ENCODE data around the gene DGKE.

Gene DGKE

DNA sequence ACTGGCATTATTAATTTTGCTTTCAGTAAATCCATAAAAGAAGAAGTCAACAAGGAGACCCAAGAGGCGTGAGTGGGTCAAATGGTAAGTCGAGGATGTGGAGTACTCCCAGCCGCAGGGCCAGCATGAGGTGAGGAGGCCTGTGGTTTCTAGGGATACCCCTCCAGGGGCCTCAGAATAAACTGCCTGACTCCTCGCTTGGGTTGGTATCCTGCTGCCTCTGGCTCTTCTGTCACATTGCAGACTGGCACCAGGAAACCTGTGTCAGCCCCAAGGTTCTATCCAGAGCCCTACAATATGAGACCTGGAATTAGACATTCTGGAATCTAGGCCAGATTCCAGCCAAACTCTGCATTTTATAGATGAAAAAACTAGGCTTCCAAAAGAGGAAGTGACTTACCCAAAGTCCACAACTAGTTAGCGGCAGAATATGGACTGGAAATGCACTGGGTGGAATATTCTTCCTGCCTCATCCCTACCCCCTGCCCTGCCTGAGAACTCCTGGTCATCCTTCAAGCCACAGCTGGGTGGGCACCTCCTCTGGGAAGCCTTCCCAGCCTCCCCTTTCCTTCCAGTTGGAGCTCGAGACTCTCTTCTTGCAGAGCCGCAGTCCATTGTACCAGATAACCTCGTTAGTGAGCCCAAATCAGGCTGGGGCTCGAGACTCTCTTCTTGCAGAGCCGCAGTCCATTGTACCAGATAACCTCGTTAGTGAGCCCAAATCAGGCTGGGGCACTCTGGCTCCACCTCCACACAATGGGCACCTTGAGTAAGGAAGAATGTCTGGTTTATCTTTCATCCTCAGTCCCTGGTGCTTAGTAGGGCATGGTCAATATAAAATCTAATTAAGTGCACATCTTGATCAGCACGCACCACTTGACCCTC is 22.8 kb upstream of the DGKE start:
- DNase-seq (ENCODE audit: low read depth), result no peak
- H3K4me3 ChIP-seq (ENCODE audit: low read depth, low read length), result no peak overlapping the region
- TF ChIP-seq, protein P1, sequence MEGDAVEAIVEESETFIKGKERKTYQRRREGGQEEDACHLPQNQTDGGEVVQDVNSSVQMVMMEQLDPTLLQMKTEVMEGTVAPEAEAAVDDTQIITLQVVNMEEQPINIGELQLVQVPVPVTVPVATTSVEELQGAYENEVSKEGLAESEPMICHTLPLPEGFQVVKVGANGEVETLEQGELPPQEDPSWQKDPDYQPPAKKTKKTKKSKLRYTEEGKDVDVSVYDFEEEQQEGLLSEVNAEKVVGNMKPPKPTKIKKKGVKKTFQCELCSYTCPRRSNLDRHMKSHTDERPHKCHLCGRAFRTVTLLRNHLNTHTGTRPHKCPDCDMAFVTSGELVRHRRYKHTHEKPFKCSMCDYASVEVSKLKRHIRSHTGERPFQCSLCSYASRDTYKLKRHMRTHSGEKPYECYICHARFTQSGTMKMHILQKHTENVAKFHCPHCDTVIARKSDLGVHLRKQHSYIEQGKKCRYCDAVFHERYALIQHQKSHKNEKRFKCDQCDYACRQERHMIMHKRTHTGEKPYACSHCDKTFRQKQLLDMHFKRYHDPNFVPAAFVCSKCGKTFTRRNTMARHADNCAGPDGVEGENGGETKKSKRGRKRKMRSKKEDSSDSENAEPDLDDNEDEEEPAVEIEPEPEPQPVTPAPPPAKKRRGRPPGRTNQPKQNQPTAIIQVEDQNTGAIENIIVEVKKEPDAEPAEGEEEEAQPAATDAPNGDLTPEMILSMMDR (IDR thresholded peaks at IDR 0.05; ENCODE audit: low read depth, low read length, missing control alignments), result no peak

DNA sequence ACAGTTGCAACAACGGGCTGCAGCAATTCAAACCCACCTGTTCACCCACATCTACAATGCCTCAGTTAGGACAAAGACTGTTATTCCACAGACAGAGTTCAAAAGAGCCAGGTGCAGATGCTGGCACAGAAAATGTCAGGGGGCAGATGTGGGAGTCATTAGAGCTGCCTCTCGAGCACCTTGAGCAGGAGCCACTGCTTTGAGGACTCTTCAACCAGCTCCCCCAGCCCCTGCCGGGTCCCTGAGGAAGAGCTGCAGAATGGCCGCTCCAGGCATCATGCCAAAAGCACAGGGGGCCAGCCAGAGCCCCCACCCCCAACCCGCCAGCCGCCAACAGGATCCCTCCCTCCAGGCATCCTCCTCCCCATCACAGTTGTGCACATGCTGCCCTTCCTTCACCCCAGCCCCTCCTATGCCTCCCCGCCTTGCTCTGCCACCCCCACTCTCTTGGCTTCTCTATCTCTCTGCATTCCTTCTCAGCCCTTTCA is 21.0 kb upstream of the DGKE start:
- TF ChIP-seq, protein P1 (IDR thresholded peaks at IDR 0.05; ENCODE audit: low read depth, low read length, missing control alignments), result no peak

DNA sequence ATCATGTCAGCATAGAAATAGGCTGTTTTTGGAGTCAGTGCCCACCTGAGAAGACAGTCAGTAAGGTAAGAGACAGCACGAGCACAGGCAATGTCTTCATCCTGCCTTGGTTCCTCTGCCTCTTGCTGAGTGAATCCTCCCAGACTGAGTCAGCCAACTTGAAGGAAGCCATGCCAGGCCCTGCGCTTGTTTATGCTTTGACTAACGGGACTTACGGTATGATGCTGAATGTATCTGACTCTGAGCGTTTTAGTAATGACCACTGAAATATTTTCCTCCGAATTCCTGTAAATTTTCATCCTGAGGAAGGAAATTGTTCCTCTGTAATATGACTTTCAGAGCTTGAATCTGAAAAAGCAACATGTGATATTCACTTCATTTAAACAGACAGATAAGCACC is 18.2 kb upstream of the DGKE start:
- TF ChIP-seq, protein P1 (IDR thresholded peaks at IDR 0.05; ENCODE audit: low read depth, low read length, missing control alignments), result no peak
- no peak for DNase-seq (ENCODE audit: low read depth)

More for the DNA sequence above, 21.0 kb upstream of the DGKE start:
- DNase-seq (ENCODE audit: low read depth), result no peak
- no peak overlapping the region for H3K4me3 ChIP-seq (ENCODE audit: low read depth, low read length)

DNA sequence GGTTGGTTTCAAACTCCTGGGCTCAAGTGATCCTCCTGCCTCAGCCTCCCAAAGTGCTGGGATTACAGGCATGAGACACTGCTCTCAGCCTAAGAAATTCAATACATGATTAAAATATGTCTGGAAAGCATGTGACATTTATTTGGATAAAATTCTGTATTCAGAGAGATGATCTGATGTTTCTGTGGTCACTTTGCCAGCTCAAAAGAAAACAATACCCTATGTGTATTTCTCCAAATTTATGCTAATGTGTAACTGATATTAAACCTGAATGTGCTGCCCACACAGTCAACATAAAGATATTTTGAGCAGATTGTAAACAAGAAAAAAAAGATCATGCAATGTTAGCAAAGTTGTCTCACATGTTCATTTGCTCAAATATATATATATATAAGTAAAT is 16.9 kb upstream of the DGKE start:
- no peak for DNase-seq (ENCODE audit: low read depth)
- TF ChIP-seq, protein P1 (IDR thresholded peaks at IDR 0.05; ENCODE audit: low read depth, low read length, missing control alignments), result no peak
- H3K4me3 ChIP-seq (ENCODE audit: low read depth, low read length), result no peak overlapping the region

More for the DNA sequence above, 18.2 kb upstream of the DGKE start:
- H3K4me3 ChIP-seq (ENCODE audit: low read depth, low read length), result no peak overlapping the region

DNA sequence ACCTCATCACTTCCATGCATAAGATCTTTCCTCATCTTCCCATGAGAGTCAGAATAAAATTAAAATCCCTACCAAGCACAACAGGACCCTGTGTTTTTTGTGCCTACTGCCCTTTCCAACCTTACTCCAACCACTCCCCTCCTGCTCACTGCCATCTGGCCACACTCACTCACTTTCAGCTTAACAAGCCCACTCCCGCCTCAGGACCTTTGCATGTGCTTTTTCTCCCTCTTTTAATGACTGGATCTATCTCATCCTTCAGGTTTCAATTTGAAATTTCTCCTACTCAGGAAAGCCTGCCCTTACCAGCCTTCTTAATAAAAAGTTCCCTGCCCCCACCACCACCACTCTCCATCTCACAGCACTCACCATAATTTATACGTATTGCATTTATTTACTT is 14.9 kb upstream of the DGKE start:
- DNase-seq (ENCODE audit: low read depth), result no peak
- no peak overlapping the region for H3K4me3 ChIP-seq (ENCODE audit: low read depth, low read length)
- TF ChIP-seq, protein P1 (IDR thresholded peaks at IDR 0.05; ENCODE audit: low read depth, low read length, missing control alignments), result no peak

DNA sequence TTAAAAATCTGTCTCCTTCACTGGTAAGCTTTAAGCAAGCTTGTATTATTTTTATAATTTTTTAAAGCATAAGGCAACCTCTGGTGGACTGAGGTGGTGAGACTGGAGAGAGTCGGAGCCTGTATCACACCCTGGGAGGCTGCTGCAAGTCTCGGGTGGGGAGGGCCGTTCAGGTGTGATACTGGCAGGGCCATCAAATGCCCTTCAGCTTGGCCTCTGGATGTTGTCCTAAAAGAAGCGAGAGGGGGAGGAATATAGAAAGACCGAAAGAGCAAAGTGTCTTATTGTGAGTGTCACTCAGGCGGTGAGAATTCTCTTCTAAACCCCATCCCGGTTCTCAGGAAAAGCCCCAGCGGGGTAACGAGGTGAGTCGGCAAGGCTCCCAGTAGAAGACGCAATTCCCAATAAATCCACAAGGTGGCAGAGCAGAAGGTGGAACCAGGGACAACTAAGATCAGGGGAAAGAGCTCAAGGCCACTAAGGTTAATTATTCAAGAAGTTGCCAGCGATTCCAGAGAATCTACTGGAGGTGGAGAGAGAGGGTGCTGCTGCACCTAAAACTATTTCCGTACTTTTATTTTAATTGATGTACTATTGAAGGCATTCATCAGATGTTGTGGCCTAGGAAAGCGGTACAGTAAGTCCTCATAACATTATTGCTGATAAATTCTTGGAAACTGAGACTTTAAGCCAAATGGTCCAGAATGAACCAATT is 14.4 kb upstream of the DGKE start:
- DNase-seq (ENCODE audit: low read depth), result peak; percentile 51
- TF ChIP-seq, protein P1 (IDR thresholded peaks at IDR 0.05; ENCODE audit: low read depth, low read length, missing control alignments), result peak; percentile 79
- H3K4me3 ChIP-seq (ENCODE audit: low read depth, low read length), result no peak overlapping the region

Data from GM12864 (cell line).